Measurements from ENCODE around the gene DTD2. TPM values are rescaled to one million over a fixed set of nuclear protein-coding genes. Genes with fewer than 3 reads are reported as not detected.

Gene DTD2
- total RNA-seq, 1 donor from 2014 or later: 22.2 TPM

- TF ChIP-seq, protein P1, sequence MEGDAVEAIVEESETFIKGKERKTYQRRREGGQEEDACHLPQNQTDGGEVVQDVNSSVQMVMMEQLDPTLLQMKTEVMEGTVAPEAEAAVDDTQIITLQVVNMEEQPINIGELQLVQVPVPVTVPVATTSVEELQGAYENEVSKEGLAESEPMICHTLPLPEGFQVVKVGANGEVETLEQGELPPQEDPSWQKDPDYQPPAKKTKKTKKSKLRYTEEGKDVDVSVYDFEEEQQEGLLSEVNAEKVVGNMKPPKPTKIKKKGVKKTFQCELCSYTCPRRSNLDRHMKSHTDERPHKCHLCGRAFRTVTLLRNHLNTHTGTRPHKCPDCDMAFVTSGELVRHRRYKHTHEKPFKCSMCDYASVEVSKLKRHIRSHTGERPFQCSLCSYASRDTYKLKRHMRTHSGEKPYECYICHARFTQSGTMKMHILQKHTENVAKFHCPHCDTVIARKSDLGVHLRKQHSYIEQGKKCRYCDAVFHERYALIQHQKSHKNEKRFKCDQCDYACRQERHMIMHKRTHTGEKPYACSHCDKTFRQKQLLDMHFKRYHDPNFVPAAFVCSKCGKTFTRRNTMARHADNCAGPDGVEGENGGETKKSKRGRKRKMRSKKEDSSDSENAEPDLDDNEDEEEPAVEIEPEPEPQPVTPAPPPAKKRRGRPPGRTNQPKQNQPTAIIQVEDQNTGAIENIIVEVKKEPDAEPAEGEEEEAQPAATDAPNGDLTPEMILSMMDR (IDR thresholded peaks at IDR 0.05; ENCODE audit: unreplicated experiment): no peak
- H3K4me3 Mint-ChIP-seq (ENCODE audit: low read depth): no peak overlapping the region
- H3K36me3 Mint-ChIP-seq (ENCODE audit: insufficient read depth): peaks cover 12% of the 10 kb centered on the region
- H3K9me3 Mint-ChIP-seq (ENCODE audit: low read depth): no peaks in the 10 kb centered on the region
- H3K4me1 Mint-ChIP-seq (ENCODE audit: low read depth): peaks cover 2% of the 10 kb centered on the region
- no peaks in the 10 kb centered on the region for H3K27me3 Mint-ChIP-seq
- no peak overlapping the region for H3K27ac Mint-ChIP-seq
- DNase-seq (ENCODE audit: low spot score, unreplicated experiment): no peak
These were observed 57.2 kb downstream of the DTD2 start for GRCh38 chr14:31400031-31400638.

Other genes with a start within 250 kb of the DTD2 start
- 154 and 163 TPM in 2 replicates for gene HECTD1, start 249.7 kb downstream of the DTD2 start, total RNA-seq
- 28.3 and 28.9 TPM in 2 replicates for gene HEATR5A, start 37.0 kb downstream of the DTD2 start, total RNA-seq
- not detected in 2 replicates for gene GPR33, start 30.5 kb upstream of the DTD2 start, total RNA-seq
- 14.8 and 19.5 TPM in 2 replicates for gene NUBPL, start 103.9 kb upstream of the DTD2 start, total RNA-seq

All from progenitor cell of endocrine pancreas (in vitro differentiated cells).